GM12891 (cell line): ENCODE results near the gene GID8.

Source experiments
- DNase-seq: peaks from one replicate; pipeline ENCODE4 v3.0.0; 2011; ENCODE audit warnings: low spot score; ENCODE audit not compliant: insufficient read length
- FAIRE-seq: peaks from 2 replicates; lab custom pipeline; 2011; peaks lifted over from hg19 to GRCh38; lab: Jason Lieb, UNC
- PAX5 ChIP-seq: IDR thresholded peaks from 2 replicates; pipeline ENCODE4 v1.6.1; 2011; ENCODE audit warnings: low read length, moderate library complexity, mild to moderate bottlenecking; ENCODE audit not compliant: insufficient read depth, severe bottlenecking
- POLR2A ChIP-seq: IDR thresholded peaks from 2 replicates; pipeline ENCODE4 v1.6.1; 2011; ENCODE audit warnings: low read depth, low read length, control low read depth
- POLR2AphosphoS5 ChIP-seq: IDR thresholded peaks from 2 replicates; pipeline ENCODE4 v1.6.1; 2011; ENCODE audit warnings: low read depth, low read length, control low read depth
- POU2F2 ChIP-seq: IDR thresholded peaks from 2 replicates; pipeline ENCODE4 v1.6.1; 2011; ENCODE audit warnings: low read depth, mild to moderate bottlenecking, control low read depth, low read length, moderate library complexity
- SPI1 ChIP-seq: IDR thresholded peaks from 2 replicates; pipeline ENCODE4 v1.6.1; 2011; ENCODE audit warnings: low read depth, low read length, control low read depth
- TAF1 ChIP-seq: IDR thresholded peaks from 2 replicates; pipeline ENCODE4 v1.6.1; 2011; ENCODE audit warnings: low read depth, low read length, control low read depth

GID8 gene

GRCh38 chr20:62911701-62912280, 26.2 kb upstream of the GID8 start:
- FAIRE-seq, result no peak
- no peak for DNase-seq
- peak; percentile 38; the same call in 1 of the 2 replicates for TF ChIP-seq POLR2A
- no peak for TF ChIP-seq POU2F2

- FAIRE-seq, result no peak
- no peak for TF ChIP-seq POU2F2
- TF ChIP-seq POLR2AphosphoS5, result no peak; the same call in 1 of the 2 replicates
- TF ChIP-seq TAF1, result no peak
- no peak for TF ChIP-seq SPI1
- no peak for TF ChIP-seq POLR2A
- no peak for TF ChIP-seq PAX5
- no peak for DNase-seq
These were observed 24.8 kb upstream of the GID8 start for GRCh38 chr20:62913043-62913630.

DNA sequence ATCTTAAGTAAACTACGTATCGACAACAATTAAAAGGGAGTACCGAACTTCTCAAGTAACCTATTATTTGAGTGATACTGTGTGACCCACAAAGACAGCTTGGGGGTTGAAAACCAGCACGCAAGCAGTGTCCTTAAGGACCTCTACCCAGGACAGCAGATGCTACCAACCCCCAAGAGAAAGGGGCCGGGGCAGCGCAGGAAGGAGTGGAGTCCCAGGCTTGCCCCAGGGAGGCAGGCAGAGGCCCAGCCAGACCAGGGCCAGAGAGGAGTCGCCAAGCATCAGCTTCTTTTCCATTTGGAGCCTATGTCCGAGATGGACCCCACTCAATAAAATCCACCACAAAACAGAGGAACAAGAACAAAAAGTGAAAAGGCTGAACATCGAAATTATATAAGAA, 23.5 kb upstream of the GID8 start:
- DNase-seq, result no peak
- TF ChIP-seq POU2F2 (no peak), TAF1 (no peak), POLR2A (no peak), POLR2AphosphoS5 (no peak), SPI1 (no peak), PAX5 (no peak)
- no peak for FAIRE-seq

DNA sequence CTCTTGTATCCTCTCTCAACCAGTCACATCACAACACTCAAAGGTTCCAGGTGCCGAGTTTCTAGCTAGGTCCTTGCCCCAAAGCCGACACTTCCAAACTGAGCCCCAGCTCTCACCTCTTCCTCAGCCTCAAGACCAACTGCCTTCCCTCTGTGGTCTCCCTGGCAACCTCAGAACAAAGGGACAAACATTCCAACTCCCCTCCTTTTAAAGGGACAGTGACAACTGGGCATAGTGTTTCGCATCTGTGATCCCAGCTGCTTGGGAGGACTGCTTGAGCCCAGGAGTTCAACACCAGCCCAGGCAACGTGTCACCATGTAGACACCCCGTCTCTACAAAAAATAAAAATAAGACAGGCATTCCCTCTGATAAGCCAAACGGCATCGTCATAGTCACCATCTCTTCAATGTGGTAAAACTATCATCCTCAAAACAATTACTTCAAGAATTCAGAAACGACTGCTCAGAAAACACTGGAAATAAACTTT, 22.9 kb upstream of the GID8 start:
- FAIRE-seq (no peak), DNase-seq (no peak)

DNA sequence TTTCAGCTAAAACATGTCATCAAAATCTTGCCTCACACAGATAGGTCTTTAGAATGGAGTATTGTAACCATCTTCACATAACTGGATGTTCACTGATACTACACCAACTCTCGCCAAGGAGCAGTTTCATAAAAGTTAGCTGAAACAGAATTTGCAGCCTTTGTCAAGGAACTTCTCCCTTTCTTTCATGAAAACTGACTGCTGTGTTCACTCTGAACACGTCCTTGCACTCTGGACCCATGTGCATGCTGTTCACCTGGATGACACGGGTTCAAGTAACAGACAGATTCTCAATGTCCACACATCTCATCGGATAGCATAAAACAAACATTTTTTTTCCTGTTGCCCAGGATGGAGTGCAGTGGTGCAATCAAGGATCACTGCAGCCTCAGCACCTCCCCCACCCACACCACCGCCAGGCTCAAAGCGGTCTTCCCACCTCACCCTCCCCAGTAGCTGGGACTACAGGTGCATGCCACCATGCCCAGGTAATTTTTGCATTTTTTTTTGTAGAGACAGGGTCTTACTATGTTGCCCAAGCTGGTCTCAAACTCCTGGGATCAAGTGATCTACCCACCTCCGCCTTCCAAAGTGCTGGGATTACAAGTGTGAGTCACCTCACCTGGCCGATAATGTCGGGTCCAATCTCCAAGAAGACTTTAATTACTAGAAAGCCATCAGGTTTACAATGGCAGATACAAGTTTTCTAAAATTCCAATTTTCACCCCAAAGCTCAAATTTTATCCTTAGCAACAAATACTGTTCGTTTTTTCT, 21.1 kb upstream of the GID8 start:
- TF ChIP-seq TAF1, result no peak
- FAIRE-seq, result no peak

More for the DNA sequence above, 22.9 kb upstream of the GID8 start:
- TF ChIP-seq POLR2A (no peak), POU2F2 (no peak), TAF1 (no peak), SPI1 (no peak), PAX5 (no peak), POLR2AphosphoS5 (no peak)

GRCh38 chr20:62917720-62918119, 20.2 kb upstream of the GID8 start:
- DNase-seq (no peak), FAIRE-seq (no peak)
- TF ChIP-seq POLR2A (no peak), SPI1 (no peak), TAF1 (no peak), PAX5 (no peak), POU2F2 (no peak), POLR2AphosphoS5 (no peak)

More for the DNA sequence above, 21.1 kb upstream of the GID8 start:
- DNase-seq, result no peak

DNA sequence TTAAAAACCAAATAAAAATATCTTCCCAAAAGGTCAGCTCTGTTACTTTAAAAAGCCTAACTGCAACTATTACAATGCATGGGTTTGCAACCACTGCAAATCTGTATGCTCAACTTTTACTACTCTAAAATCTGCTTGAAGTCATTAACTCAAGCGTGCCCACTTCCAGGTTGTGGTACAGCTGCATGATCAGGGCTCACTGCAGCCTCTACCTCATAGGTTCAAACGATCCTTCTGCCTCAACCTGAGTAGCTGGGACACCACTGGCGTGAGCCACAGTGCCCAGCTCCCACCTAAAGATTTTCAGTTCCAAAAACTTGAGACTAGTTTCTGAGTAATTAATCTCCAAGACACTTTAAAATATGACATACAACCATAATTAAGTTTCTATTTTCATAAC, 19.8 kb upstream of the GID8 start:
- TF ChIP-seq PAX5, result peak; percentile 55
- TF ChIP-seq SPI1, result peak; percentile 33; the same call in 1 of the 2 replicates
- no peak for TF ChIP-seq POLR2AphosphoS5
- TF ChIP-seq POU2F2, result no peak
- no peak for TF ChIP-seq TAF1
- TF ChIP-seq POLR2A, result no peak
- peak; percentile 73 for FAIRE-seq
- no peak for DNase-seq

DNA sequence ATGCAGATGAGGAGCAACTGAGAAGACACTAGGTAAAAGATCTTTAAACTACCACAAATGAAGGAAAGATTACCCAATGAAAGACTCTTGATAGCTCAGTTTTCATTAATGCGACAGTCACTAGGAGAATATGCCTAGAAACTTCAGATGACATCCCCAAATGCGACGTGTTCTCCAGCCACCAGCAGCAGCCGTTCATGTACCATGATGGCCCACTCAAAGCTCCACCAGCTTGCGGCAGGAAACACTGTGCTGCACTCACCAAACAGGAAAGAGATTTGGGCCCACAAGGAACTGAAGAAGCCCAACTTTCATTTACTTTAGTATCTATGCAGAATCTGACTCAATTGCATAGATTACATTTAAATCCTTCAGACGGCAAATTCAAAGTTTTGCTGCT, 19.1 kb upstream of the GID8 start:
- no peak for TF ChIP-seq TAF1
- TF ChIP-seq POLR2AphosphoS5, result no peak
- peak; percentile 40; the same call in 1 of the 2 replicates for TF ChIP-seq SPI1
- TF ChIP-seq POU2F2, result no peak
- TF ChIP-seq PAX5, result no peak
- no peak for TF ChIP-seq POLR2A
- FAIRE-seq, result peak; percentile 23
- no peak for DNase-seq

GRCh38 chr20:62920039-62920645, 17.8 kb upstream of the GID8 start:
- no peak for DNase-seq
- TF ChIP-seq POU2F2 (no peak), SPI1 (no peak), TAF1 (no peak), POLR2A (no peak), PAX5 (no peak), POLR2AphosphoS5 (no peak)
- FAIRE-seq, result no peak
